ENCODE results near the gene TESK1.

DNA sequence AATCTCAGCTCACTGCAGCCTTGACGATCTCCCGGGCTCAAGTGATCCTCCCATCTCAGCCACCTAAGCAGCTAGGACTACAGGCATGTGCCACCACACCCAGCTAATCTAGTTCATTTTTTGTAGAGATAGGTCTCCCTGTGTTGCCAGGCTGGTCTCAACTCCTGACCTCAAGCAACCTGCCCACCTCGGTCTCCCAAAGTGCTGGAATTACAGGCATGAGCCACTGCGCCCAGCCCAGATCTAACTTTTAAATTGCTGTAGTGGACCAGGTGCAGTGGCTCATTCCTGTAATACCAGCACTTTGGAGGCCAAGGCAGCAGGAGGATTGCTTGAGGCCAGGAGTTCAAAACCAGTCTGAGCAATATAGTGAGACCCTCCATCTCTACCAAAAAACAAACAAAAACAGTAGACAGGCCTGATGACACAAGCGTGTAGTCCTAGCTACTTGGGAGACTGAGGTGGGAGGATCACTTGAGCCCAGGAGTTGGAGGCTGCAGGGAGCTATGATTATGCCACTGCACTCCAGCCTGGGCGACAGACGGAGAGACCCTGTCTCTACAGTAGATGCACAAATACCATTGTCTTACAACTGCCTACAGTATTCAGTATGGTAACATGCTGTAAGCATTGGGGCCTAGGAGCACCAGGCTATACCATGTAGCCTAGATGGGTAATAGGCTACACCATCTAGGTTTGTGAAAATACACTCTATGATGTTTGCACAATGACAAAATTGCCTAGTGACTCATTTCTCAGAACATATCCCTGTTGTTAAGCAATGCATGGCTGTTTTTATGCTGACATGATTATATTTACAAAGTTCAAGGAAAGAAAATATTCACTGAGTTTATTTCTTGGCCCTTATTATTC is 47.1 kb downstream of the TESK1 start:
- TF ChIP-seq, protein P1, sequence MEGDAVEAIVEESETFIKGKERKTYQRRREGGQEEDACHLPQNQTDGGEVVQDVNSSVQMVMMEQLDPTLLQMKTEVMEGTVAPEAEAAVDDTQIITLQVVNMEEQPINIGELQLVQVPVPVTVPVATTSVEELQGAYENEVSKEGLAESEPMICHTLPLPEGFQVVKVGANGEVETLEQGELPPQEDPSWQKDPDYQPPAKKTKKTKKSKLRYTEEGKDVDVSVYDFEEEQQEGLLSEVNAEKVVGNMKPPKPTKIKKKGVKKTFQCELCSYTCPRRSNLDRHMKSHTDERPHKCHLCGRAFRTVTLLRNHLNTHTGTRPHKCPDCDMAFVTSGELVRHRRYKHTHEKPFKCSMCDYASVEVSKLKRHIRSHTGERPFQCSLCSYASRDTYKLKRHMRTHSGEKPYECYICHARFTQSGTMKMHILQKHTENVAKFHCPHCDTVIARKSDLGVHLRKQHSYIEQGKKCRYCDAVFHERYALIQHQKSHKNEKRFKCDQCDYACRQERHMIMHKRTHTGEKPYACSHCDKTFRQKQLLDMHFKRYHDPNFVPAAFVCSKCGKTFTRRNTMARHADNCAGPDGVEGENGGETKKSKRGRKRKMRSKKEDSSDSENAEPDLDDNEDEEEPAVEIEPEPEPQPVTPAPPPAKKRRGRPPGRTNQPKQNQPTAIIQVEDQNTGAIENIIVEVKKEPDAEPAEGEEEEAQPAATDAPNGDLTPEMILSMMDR (IDR thresholded peaks at IDR 0.05; ENCODE audit: low read depth, low read length) = no peak
- TF ChIP-seq POLR2A (IDR thresholded peaks at IDR 0.05; ENCODE audit: extremely low read depth, insufficient read length) (no peak), MYC (IDR thresholded peaks at IDR 0.05; ENCODE audit: low read depth, low read length) (no peak)
